Measurements from ENCODE around the gene MRC1.

Gene MRC1

GRCh38 chr10:17848646-17849045 lies 39.5 kb downstream of the MRC1 start:
- no peak for DNase-seq

GRCh38 chr10:17850501-17850900 lies 41.4 kb downstream of the MRC1 start:
- peak; percentile 29 for DNase-seq

- peak; percentile 4 for DNase-seq
Observed at GRCh38 chr10:17851611-17852010, 42.5 kb downstream of the MRC1 start.

DNA sequence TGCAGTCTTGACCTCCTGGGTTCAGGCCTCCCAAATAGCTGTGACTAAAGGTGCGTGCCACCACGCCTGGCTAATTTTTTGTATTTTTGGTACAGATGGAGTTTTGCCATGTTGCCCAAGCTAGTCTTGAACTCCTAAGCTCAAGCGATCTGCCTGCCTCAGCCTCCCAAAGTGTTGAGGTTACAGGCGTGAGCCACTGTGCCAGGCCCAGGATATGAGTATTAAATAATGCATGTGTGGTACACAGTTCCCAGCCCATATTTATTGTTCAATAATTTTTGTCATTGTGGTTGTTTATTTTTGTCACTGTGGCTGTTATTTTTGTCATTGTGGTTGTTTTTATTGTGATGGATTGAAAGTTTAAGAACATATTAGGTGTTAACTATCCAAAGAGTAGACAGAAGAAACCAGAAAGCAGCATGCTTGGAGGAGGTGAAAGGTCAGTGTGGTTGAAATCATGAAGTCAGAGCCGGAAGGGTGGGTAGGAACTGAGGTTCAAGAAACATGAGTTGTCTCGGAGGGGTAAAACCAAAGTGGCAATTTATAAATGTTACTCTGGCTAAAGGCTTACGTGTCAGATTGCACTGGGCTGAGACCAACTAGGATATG lies 45.0 kb downstream of the MRC1 start:
- no peak for DNase-seq

DNA sequence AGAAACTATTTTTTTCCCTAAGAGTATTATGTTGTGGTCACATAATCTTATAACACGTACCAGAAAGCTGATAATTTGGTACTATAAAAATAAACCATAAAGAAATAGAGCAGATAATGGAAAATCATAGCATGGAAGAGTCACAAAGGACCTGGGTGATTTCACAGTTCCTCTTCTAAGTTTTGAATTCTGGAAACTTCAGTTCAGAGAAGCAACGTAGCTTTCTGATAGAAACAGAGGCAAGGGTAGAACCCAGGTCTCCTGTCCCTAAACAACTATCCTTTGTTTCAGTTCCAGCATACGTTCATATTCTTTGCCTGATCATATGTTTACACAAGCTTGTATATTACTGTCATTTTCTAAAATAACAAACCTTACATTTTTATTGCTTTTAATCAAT lies 47.9 kb downstream of the MRC1 start:
- DNase-seq = no peak

- no peak for DNase-seq
Observed at GRCh38 chr10:17859492-17860156, 50.5 kb downstream of the MRC1 start.

GRCh38 chr10:17861760-17862159 lies 52.6 kb downstream of the MRC1 start:
- DNase-seq = no peak

DNA sequence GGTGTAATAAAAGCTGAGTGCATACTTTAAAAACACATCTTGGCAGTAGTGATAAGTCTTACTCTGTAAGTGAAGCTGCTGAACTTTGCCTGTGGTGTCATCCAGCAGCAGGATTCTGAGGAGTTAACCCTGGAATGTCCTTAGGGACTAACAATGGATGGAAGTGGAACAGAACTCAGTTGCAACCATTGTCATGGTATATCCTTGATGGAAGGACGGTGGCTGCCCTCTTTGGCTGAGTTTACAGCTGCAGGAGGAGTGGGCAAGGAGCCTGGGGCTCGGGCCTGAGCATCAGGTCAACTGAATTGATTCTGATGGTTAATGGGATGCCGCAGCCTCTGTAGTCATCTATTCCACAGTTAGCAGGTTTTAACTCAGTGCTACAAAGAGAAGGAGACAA lies 56.2 kb downstream of the MRC1 start:
- no peak for DNase-seq

DNA sequence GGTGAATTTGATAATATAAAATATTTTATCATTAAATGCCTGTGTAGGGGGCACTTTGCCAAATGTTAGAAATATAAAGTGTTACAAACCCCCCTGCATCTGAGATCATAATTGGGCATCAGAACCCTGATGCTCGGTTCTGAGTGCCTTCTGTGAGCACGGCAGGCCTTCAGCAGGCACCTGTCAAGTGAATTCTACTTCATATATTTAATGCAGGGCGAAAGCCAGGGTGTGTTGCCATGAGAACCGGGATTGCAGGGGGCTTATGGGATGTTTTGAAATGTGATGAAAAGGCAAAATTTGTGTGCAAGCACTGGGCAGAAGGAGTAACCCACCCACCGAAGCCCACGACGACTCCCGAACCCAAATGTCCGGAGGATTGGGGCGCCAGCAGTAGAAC lies 57.2 kb downstream of the MRC1 start:
- no peak for DNase-seq

DNA sequence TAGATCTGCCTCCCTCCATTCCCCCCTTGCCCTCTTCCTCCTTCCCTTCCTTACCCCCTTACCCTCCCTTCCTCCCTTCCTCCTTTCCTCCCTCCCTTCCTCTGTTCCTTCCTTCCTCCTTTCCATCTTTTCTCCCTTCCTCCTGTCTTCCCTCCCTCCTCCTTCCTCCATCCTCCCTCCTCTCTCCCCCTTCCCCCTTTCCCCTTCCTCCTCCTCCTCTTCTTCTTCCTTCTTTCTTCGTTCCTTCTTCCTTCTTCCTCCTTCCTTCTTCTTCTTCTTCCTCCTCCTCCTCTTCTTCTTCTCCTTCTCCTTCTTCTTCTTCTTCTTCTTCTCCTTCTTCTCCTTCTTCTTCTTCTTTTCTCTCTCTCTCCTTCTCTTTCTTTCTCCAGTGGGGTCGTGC lies 57.9 kb downstream of the MRC1 start:
- DNase-seq = no peak

DNA sequence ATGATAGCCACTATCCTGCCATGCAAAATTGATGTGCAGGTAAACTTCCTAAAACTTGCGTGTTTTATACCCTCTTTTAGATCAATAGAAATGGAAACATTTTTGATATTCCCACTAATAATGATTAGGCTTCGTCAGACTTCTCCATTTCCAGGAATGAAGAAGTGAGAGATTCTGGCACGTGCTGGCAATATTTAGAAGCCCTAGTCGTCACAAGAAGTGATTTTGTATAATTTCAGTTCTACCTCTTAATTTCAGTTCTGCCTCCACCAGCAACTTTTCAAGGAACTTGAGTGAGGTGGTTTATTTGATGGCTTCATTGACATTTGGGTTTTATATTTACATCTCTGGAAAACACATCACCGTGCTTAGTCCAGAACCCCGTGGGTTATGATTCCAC lies 61.9 kb downstream of the MRC1 start:
- DNase-seq = no peak

- peak; percentile 2 for DNase-seq
Observed at GRCh38 chr10:17872191-17873091, 63.3 kb downstream of the MRC1 start.

GRCh38 chr10:17873946-17874345 lies 64.8 kb downstream of the MRC1 start:
- no peak for DNase-seq

GRCh38 chr10:17877121-17877520 lies 68.0 kb downstream of the MRC1 start:
- no peak for DNase-seq

DNA sequence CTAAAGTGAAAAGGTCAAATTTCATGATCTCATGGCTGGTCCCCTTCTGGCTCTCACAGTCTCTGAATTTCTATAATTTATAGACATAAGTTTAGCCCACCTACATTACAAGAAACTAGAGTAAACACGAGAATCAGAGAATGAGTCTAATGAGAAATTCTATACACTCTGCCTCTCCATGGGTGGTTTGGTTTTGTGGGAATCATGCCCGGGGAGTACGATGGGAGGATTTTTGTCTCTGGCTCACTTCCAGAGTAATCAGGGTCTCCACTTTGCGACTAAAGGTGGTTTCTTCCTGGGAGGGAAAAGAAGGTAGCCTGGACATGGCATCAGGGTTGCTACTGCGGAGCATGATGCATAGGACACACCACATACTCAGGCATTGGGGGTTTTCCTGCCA lies 69.7 kb downstream of the MRC1 start:
- DNase-seq = no peak

DNA sequence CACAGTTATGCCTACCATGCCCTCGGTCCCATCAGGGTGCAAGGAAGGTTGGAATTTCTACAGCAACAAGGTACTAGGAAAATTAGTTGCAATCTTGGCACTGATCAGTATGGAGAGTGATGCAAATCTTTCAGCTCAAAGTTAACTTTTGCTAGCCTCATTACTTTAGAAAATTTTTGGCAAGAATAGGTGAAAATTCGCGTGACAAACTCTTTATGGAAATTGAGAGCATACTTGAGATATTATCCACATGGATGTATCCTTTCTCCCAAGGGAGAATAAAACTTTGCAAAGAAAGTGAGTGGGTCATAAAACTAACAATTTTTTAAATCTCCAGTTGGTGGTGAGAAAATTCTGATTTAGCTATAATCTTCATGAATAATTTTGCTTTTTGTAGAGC lies 71.5 kb downstream of the MRC1 start:
- DNase-seq = no peak

DNA sequence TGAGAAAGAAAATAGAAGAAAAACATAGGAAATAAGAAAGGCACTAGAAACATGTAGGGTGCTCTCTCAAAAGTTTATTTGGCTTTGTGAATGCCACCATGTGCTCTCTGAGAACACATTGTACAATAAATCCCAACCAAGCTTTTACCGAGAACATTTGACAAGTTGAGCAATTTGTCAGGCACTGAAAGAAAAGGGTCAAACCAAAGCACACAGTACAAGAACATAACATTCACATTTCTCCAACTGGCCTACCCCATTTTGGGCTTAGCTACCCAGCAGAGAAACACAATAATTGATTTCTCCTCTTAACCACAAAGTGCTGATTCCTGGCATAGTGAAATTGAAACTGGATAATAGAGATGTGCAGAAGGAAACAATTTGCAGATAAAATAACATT lies 73.4 kb downstream of the MRC1 start:
- no peak for DNase-seq

GRCh38 chr10:17883621-17884020 lies 74.5 kb downstream of the MRC1 start:
- DNase-seq = peak; percentile 47

DNA sequence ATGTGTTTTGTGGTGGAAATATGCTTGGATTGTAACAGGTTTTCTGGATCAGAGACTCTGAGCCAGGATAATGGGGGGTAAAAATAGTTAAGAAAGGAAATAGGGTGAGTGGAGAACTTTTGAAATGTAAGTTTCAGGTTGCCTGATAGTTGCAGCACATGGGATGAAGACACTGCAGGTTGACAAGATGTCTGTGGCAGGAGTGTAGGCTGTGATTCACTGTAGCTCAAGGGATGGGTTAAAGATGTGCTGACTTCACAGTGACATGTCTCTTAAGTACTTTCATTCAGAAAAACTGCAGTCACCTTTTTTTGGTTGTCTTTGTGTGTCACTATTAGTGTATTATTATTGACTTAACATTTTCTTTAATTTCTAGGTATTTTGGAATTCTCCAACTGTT lies 79.0 kb downstream of the MRC1 start:
- DNase-seq = no peak

GRCh38 chr10:17891435-17891834 lies 82.3 kb downstream of the MRC1 start:
- DNase-seq = no peak

DNA sequence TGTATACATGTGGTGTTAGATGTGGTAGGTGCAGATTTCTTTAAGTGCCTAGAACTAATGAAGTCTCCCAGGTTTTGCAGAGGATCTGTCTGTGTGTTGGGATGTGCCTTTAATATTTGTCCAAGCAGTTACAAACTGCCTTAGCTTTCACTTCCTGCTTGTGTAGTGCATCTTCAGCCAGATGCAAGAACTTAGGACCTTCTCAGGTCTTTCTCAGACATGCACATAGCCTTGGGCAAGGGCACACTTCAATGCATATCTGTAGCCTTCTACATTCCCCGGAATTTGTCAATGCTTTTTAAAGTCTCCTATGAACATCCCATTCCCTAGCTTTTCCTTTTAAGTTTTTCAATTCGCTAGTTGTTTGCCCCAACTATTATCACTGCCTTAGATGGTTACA lies 95.4 kb downstream of the MRC1 start:
- DNase-seq = no peak

DNA sequence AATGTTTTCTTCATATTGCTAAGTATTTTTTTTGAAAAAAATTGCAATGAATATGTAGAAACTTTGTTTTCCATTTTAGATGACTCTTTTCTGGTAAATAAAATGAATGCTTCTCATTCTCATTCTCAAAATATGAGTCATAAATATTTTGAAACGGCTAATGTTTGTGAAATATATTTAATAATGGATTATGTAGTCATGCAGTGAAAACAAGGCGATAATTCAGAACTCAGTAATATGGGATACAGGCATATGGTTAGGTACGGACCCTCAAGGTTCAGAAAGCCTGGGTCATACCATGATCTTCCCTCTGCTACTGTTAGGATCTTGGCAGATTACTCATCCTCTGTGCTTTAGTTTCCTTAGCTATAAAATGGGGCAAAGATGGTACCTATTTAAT lies 96.3 kb downstream of the MRC1 start:
- DNase-seq = no peak

GRCh38 chr10:17906002-17906401 lies 96.9 kb downstream of the MRC1 start:
- no peak for DNase-seq

DNA sequence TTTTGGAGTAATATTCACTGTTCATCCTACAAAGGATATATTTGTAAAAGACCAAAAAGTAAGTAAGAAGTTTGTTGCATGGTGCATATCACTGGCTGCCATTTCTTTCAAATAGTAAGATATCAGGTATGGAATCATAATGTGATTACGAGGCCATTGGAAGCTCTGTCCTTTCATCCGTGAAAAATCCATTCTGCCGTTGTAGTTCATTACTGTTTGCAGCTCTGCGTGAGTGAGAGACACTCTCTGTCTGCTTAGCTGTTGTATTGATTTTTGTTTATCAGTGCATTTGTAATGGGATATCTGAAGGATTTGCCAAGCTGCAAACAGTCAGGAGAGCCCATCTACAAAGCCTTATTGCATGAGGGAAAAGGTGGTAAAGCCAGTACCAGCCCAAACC lies 98.5 kb downstream of the MRC1 start:
- DNase-seq = peak; percentile 68
